OCI-LY1 (cell line): Measurements from ENCODE around the gene KRTAP3-2.
"Not testable (repeated sequence)": the region's sequence is repeated elsewhere in the genome, so short reads cannot be mapped to it uniquely, and the experiment has no call there.

Experiments
- H2AFZ ChIP-seq: fragments of 200-600 bp; sonication (generic), shearing (Covaris generic); 2 replicates; pipeline ENCODE4 v1.6.0; 2014; ENCODE audit warnings: antibody characterized with exemption, mild to moderate bottlenecking, low read length
- H3F3A ChIP-seq: fragments of 200-600 bp; sonication (generic), shearing (Covaris generic); 2 replicates; pipeline ENCODE4 v1.6.0; 2014; ENCODE audit warnings: mild to moderate bottlenecking, antibody characterized with exemption, low read length, moderate library complexity; ENCODE audit not compliant: insufficient read depth
- H3K27ac ChIP-seq: fragments of 200-600 bp; sonication (generic); 2 replicates; pipeline ENCODE4 v1.5.1; 2014; ENCODE audit warnings: low read length, mixed run types, mild to moderate bottlenecking, low read depth; ENCODE audit not compliant: poor library complexity, severe bottlenecking
- H3K27me3 ChIP-seq: fragments of 200-600 bp; sonication (generic); 2 replicates; pipeline ENCODE4 v1.6.0; 2014; ENCODE audit warnings: antibody characterized with exemption, mild to moderate bottlenecking, low read length, moderate library complexity; ENCODE audit not compliant: insufficient read depth
- H3K36me3 ChIP-seq: fragments of 200-600 bp; sonication (generic); 2 replicates; pipeline ENCODE4 v1.6.1; 2014; ENCODE audit warnings: mild to moderate bottlenecking, antibody characterized with exemption, low read length, moderate library complexity, mixed read lengths; ENCODE audit not compliant: insufficient read depth
- H3K4me1 ChIP-seq: fragments of 200-600 bp; sonication (generic); 2 replicates; pipeline ENCODE4 v1.5.1; 2014; ENCODE audit warnings: mild to moderate bottlenecking, low read length, moderate library complexity; ENCODE audit not compliant: insufficient read depth, severe bottlenecking
- H3K4me2 ChIP-seq: fragments of 200-600 bp; sonication (generic), shearing (Covaris generic); 2 replicates; pipeline ENCODE4 v1.6.1; 2014; ENCODE audit warnings: low read length
- H3K4me3 ChIP-seq: fragments of 200-600 bp; sonication (generic); 2 replicates; pipeline ENCODE4 v1.5.1; 2014; ENCODE audit warnings: low read length, low read depth, mild to moderate bottlenecking, mixed read lengths; ENCODE audit not compliant: poor library complexity, severe bottlenecking
- H3K79me2 ChIP-seq: fragments of 200-600 bp; shearing (Covaris generic); 2 replicates; pipeline ENCODE4 v1.6.1; 2016; ENCODE audit warnings: mixed run types, low read length, mixed read lengths; ENCODE audit not compliant: insufficient read depth
- H3K9ac ChIP-seq: fragments of 200-600 bp; sonication (generic), shearing (Covaris generic); 2 replicates; pipeline ENCODE4 v1.6.1; 2014; ENCODE audit warnings: mild to moderate bottlenecking, low read length, mixed read lengths
- H3K9me2 ChIP-seq: fragments of 200-600 bp; sonication (generic), shearing (Covaris generic); 2 replicates; pipeline ENCODE4 v1.6.1; 2014; ENCODE audit warnings: low read depth, mild to moderate bottlenecking, low read length, mixed read lengths
- H3K9me3 ChIP-seq: fragments of 200-600 bp; shearing (Covaris generic); 2 replicates; pipeline ENCODE4 v1.6.1; 2014; ENCODE audit warnings: low read length, mixed read lengths
- H4K20me1 ChIP-seq: fragments of 200-600 bp; sonication (generic), shearing (Covaris generic); 2 replicates; pipeline ENCODE4 v1.6.0; 2016; ENCODE audit warnings: mild to moderate bottlenecking, low read length; ENCODE audit not compliant: insufficient read depth
- EZH2 ChIP-seq: fragments of 200-600 bp; sonication (generic), shearing (Covaris generic); IDR thresholded peaks from 2 replicates; pipeline ENCODE4 v1.8.0; 2017; ENCODE audit warnings: borderline replicate concordance, mixed run types, mild to moderate bottlenecking, antibody characterized with exemption, low read length, moderate library complexity, mixed read lengths
- TF ChIP-seq, protein P1 (sequence below): fragments of 200-600 bp; sonication (generic), shearing (Covaris generic); IDR thresholded peaks from 2 replicates; pipeline ENCODE4 v1.5.1; 2017; ENCODE audit warnings: mild to moderate bottlenecking, antibody characterized with exemption, low read length, moderate library complexity, mixed read lengths

KRTAP3-2 gene

DNA sequence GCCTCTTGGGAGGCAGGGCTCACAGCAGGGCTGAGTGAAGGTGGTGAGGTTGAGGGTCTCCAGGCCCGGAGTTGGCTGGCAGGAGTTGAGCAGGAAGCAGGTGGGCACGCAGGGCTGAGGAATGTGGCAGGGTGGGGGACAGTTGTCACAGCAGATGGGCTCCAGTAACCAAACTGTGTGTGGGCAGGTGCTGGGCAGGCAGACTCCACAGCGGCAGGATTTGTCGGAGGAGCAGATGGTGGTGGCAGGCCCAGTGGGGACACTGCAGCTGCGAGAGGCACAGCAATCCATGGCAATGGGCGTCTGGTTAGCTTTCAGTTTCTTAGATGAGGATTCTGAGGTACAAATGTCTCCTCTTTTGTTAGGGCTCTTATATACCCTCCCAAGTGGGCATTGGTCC lies at the start of gene KRTAP3-2:
Gene KRTAP3-2, minus strand, starts transcription at position 344 of the 400 bp plus-strand sequence. Its CDS starts 53 bp downstream, at position 291.
- H3K4me3 ChIP-seq, H3K4me2 ChIP-seq, H3F3A ChIP-seq, H3K4me1 ChIP-seq, H3K9me2 ChIP-seq, H3K27ac ChIP-seq, H3K27me3 ChIP-seq, H2AFZ ChIP-seq, H3K9ac ChIP-seq, H4K20me1 ChIP-seq, H3K36me3 ChIP-seq, H3K9me3 ChIP-seq, H3K79me2 ChIP-seq: not testable (repeated sequence)

DNA sequence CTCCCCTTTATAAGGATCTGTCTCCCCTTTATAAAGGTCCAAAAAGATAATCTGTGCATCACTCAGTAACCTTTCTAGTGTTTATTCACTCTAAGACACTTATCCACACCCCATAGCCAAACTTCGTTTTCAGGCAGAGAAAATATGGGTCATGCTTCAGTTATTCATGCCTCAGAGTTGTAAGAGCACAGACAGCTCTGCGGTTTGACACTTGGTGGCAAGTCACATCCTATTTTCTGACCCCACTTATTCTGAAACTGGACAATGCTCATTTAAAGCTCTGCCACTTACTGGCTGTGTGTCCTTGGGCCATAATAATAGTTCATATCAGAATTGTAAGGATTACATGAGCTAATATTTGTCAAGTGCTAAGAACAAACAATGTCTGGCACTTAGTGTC lies 49.4 kb upstream of the KRTAP3-2 start:
- no peak for TF ChIP-seq EZH2
- TF ChIP-seq, protein P1, sequence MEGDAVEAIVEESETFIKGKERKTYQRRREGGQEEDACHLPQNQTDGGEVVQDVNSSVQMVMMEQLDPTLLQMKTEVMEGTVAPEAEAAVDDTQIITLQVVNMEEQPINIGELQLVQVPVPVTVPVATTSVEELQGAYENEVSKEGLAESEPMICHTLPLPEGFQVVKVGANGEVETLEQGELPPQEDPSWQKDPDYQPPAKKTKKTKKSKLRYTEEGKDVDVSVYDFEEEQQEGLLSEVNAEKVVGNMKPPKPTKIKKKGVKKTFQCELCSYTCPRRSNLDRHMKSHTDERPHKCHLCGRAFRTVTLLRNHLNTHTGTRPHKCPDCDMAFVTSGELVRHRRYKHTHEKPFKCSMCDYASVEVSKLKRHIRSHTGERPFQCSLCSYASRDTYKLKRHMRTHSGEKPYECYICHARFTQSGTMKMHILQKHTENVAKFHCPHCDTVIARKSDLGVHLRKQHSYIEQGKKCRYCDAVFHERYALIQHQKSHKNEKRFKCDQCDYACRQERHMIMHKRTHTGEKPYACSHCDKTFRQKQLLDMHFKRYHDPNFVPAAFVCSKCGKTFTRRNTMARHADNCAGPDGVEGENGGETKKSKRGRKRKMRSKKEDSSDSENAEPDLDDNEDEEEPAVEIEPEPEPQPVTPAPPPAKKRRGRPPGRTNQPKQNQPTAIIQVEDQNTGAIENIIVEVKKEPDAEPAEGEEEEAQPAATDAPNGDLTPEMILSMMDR = no peak
- Histone ChIP-seq H3K4me2 (no peak overlapping the region), H3K9me3 (0 out of 2 replicates have a peak, but pooled peaks cover 2% of the 10 kb centered on the region), H4K20me1 (no peaks in the 10 kb centered on the region), H3K27me3 (no peaks in the 10 kb centered on the region), H3K4me3 (no peak overlapping the region), H3K27ac (no peak overlapping the region), H3F3A (no peaks in the 10 kb centered on the region), H3K4me1 (no peaks in the 10 kb centered on the region), H3K9ac (no peak overlapping the region), H3K36me3 (no peaks in the 10 kb centered on the region), H3K9me2 (no peaks in the 10 kb centered on the region), H3K79me2 (no peaks in the 10 kb centered on the region), H2AFZ (no peak overlapping the region)

DNA sequence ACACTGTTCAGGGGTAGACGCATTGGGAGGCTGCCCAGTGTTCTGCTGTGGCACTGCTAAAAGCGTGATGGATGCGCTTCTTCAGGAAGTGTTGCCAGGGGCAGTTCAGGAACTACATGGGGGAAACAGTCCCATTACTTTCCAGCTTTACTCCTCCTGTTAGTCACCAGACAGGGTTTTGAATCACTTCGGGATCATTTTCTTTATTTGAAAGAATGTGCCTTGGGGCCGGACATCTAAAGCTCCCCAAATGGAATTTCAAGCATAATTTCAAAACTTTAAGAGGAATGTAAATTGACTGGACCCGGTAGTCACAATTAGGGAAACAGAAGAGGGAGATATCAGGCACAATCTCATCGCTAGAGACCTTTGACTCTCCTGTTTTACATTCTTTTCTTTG lies 48.7 kb upstream of the KRTAP3-2 start:
- H3K4me1 ChIP-seq = no peaks in the 10 kb centered on the region
- no peak overlapping the region for H3K9ac ChIP-seq
- no peaks in the 10 kb centered on the region for H3K36me3 ChIP-seq
- no peaks in the 10 kb centered on the region for H3K79me2 ChIP-seq
- TF ChIP-seq EZH2 = no peak
- TF ChIP-seq, protein P1 = no peak
- no peak overlapping the region for H3K4me3 ChIP-seq
- H3K27ac ChIP-seq = no peak overlapping the region
- no peaks in the 10 kb centered on the region for H4K20me1 ChIP-seq
- no peaks in the 10 kb centered on the region for H3K27me3 ChIP-seq
- no peak overlapping the region for H2AFZ ChIP-seq
- H3K9me2 ChIP-seq = no peaks in the 10 kb centered on the region
- H3F3A ChIP-seq = no peaks in the 10 kb centered on the region
- H3K4me2 ChIP-seq = no peak overlapping the region
- 0 out of 2 replicates have a peak, but pooled peaks cover 2% of the 10 kb centered on the region for H3K9me3 ChIP-seq

DNA sequence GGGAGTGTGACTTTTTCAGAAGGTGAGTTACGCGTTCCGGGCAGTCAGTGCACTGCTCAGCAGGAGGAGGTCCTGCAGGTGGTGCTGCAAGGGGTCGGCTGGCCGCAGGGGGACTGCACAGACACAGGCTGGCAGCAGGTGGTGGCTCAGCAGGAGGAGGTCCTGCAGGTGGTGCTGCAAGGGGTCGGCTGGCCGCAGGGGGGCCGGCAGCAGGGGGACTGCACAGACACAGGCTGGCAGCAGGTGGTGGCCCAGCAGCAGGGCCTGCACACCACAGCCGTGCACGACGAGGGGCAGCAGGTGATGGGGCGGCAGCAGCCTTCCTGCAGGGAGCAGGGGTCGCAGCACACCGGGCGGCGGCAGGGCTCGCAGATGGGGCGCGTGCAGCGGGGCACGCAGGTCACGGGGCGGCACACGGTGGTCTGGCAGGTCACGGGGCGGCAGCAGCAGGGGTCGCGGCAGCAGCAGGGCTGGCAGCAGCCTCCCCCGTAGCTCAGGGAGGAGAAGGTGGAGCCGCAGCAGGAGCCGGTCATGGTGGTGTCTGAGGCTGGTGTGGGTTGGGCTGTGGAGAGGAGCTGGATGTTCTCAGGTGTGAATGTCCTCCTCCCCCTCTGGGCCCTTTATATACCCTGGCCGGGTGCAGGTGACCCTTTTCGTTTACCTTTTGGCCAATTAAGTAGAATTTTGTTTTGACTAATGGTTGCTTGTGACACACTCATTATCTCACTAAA lies 47.2 kb upstream of the KRTAP3-2 start, which contains the start of gene KRTAP2-1:
Gene KRTAP2-1, minus strand, starts transcription at position 582 of the 731 bp plus-strand sequence. Its CDS starts 49 bp downstream, at position 533.
- not testable (repeated sequence) for H2AFZ ChIP-seq

More for the DNA sequence above, 47.2 kb upstream of the KRTAP3-2 start, which contains the start of gene KRTAP2-1:
- not testable (repeated sequence) for H4K20me1 ChIP-seq, H3F3A ChIP-seq, H3K36me3 ChIP-seq, H3K4me3 ChIP-seq, H3K9ac ChIP-seq, H3K4me1 ChIP-seq, H3K4me2 ChIP-seq, H3K9me2 ChIP-seq, H3K27me3 ChIP-seq, H3K9me3 ChIP-seq, H3K79me2 ChIP-seq, H3K27ac ChIP-seq
